ENCODE results near the gene PLXDC2.
"Not testable (repeated sequence)": the region's sequence is repeated elsewhere in the genome, so short reads cannot be mapped to it uniquely, and the experiment has no call there.

PLXDC2 gene

GRCh38 chr10:20029523-20029922 lies 213.3 kb downstream of the PLXDC2 start:
- DNase-seq (ENCODE audit: low read depth in 2 of 3, low spot score in 2 of 3), result no peak

GRCh38 chr10:20033476-20033875 lies 217.2 kb downstream of the PLXDC2 start:
- no peak for DNase-seq (ENCODE audit: low read depth in 2 of 3, low spot score in 2 of 3)

- no peak for DNase-seq (ENCODE audit: low read depth in 2 of 3, low spot score in 2 of 3)
Measured at GRCh38 chr10:20034732-20035131, 218.5 kb downstream of the PLXDC2 start.

- DNase-seq (ENCODE audit: low read depth in 2 of 3, low spot score in 2 of 3), result no peak
Measured at GRCh38 chr10:20040012-20040411, 223.8 kb downstream of the PLXDC2 start.

- no peak for DNase-seq (ENCODE audit: low read depth in 2 of 3, low spot score in 2 of 3)
Measured at GRCh38 chr10:20041931-20042330, 225.7 kb downstream of the PLXDC2 start.

- DNase-seq (ENCODE audit: low read depth in 2 of 3, low spot score in 2 of 3), result not testable (repeated sequence)
Measured at GRCh38 chr10:20045100-20045499, 228.9 kb downstream of the PLXDC2 start.

- DNase-seq (ENCODE audit: low read depth in 2 of 3, low spot score in 2 of 3), result no peak
Measured at GRCh38 chr10:20048161-20048560, 231.9 kb downstream of the PLXDC2 start.

- no peak for DNase-seq (ENCODE audit: low read depth in 2 of 3, low spot score in 2 of 3)
Measured at GRCh38 chr10:20058135-20058534, 241.9 kb downstream of the PLXDC2 start.

- DNase-seq (ENCODE audit: low read depth in 2 of 3, low spot score in 2 of 3), result no peak
Measured at GRCh38 chr10:20059084-20059835, 243.0 kb downstream of the PLXDC2 start.

- DNase-seq (ENCODE audit: low read depth in 2 of 3, low spot score in 2 of 3), result no peak
Measured at GRCh38 chr10:20065814-20066213, 249.6 kb downstream of the PLXDC2 start.

- DNase-seq (ENCODE audit: low read depth in 2 of 3, low spot score in 2 of 3), result no peak
Measured at GRCh38 chr10:20073167-20073566, 256.9 kb downstream of the PLXDC2 start.

- no peak for DNase-seq (ENCODE audit: low read depth in 2 of 3, low spot score in 2 of 3)
Measured at GRCh38 chr10:20075713-20076112, 259.5 kb downstream of the PLXDC2 start.

- DNase-seq (ENCODE audit: low read depth in 2 of 3, low spot score in 2 of 3), result no peak
Measured at GRCh38 chr10:20084451-20084850, 268.2 kb downstream of the PLXDC2 start.

- no peak for DNase-seq (ENCODE audit: low read depth in 2 of 3, low spot score in 2 of 3)
Measured at GRCh38 chr10:20085115-20085514, 268.9 kb downstream of the PLXDC2 start.

- DNase-seq (ENCODE audit: low read depth in 2 of 3, low spot score in 2 of 3), result no peak
Measured at GRCh38 chr10:20087353-20087752, 271.1 kb downstream of the PLXDC2 start.

GRCh38 chr10:20088061-20088701 lies 271.9 kb downstream of the PLXDC2 start:
- DNase-seq (ENCODE audit: low read depth in 2 of 3, low spot score in 2 of 3), result no peak

GRCh38 chr10:20089879-20090278 lies 273.6 kb downstream of the PLXDC2 start:
- no peak for DNase-seq (ENCODE audit: low read depth in 2 of 3, low spot score in 2 of 3)

GRCh38 chr10:20090831-20091230 lies 274.6 kb downstream of the PLXDC2 start:
- DNase-seq (ENCODE audit: low read depth in 2 of 3, low spot score in 2 of 3), result no peak

GRCh38 chr10:20091698-20092097 lies 275.5 kb downstream of the PLXDC2 start:
- DNase-seq (ENCODE audit: low read depth in 2 of 3, low spot score in 2 of 3), result no peak

GRCh38 chr10:20093600-20093999 lies 277.4 kb downstream of the PLXDC2 start:
- DNase-seq (ENCODE audit: low read depth in 2 of 3, low spot score in 2 of 3), result no peak

GRCh38 chr10:20094226-20094976 lies 278.2 kb downstream of the PLXDC2 start:
- no peak for DNase-seq (ENCODE audit: low read depth in 2 of 3, low spot score in 2 of 3)

GRCh38 chr10:20100171-20100570 lies 283.9 kb downstream of the PLXDC2 start:
- DNase-seq (ENCODE audit: low read depth in 2 of 3, low spot score in 2 of 3), result no peak

Measured in activated CD8-positive, alpha-beta memory T cell treated with anti-CD3 and anti-CD28 coated beads for 48 hours (primary cell).